Spleen (tissue), 7 donors: ENCODE results near the gene ADGRD1.

ENCODE experiments used
- CTCF ChIP-seq, 11 experiments: fragments of 200-600 bp in 7 of 11; fragments of 450-650 bp in 4 of 11; sonication (generic) in 4 of 11; IDR thresholded peaks in 8 of 11; conservative IDR thresholded peaks in 3 of 11; 1 replicate in 7 of 11; 2 replicates in 4 of 11; pipeline versions ENCODE4 v1.4.0 to v1.8.0; 2016 to 2021; ENCODE audit warnings: antibody characterized with exemption in 11 of 11, inconsistent platforms in 4 of 11, mild to moderate bottlenecking in 1 of 11
- POLR2A ChIP-seq, 3 donors: fragments of 450-650 bp; IDR thresholded peaks; one replicate each; pipeline ENCODE4 v1.5.1; 2017; ENCODE audit warnings: antibody characterized with exemption in 3 of 3, mild to moderate bottlenecking in 1 of 3
- POLR2AphosphoS5 ChIP-seq, 3 donors: sonication (generic); formaldehyde crosslinking; IDR thresholded peaks; one replicate each; pipeline ENCODE4 v1.5.1; 2017; ENCODE audit warnings: antibody characterized with exemption in 3 of 3
- donor health status: DM: no; HTN: no; CAD: no; lungs with moderate emphysema.
- donor health status: DM: no; HTN: no; CAD: no.
- donor health status: DM: no; HTN: no; CAD: no.

- TF ChIP-seq CTCF (IDR thresholded peaks at IDR 0.05 in 8 of 11, conservative IDR thresholded peaks at IDR 0.05 in 3 of 11) (no peak), POLR2A (IDR thresholded peaks at IDR 0.05) (no peak), POLR2AphosphoS5 (IDR thresholded peaks at IDR 0.05) (no peak)
Observed at GRCh38 chr12:130987151-130987931, 33.6 kb downstream of the ADGRD1 start.
